BLaER1 (cell line): ENCODE data around the gene HPS6.

Source experiments
- H3K27ac ChIP-seq: shearing (Covaris generic); formaldehyde crosslinking; 2 replicates; pipeline ENCODE4 v1.8.1; 2022
- H3K27me3 ChIP-seq: shearing (Covaris generic); formaldehyde crosslinking; 2 replicates; pipeline ENCODE4 v1.8.1; 2022
- H3K36me3 ChIP-seq: shearing (Covaris generic); formaldehyde crosslinking; 2 replicates; pipeline ENCODE4 v1.8.1; 2022
- H3K4me1 ChIP-seq: shearing (Covaris generic); formaldehyde crosslinking; 2 replicates; pipeline ENCODE4 v1.8.1; 2022
- H3K4me2 ChIP-seq: shearing (Covaris generic); formaldehyde crosslinking; 2 replicates; pipeline ENCODE4 v1.8.1; 2022
- H3K4me3 ChIP-seq: shearing (Covaris generic); formaldehyde crosslinking; 2 replicates; pipeline ENCODE4 v1.8.1; 2022
- H3K9ac ChIP-seq: shearing (Covaris generic); formaldehyde crosslinking; 2 replicates; pipeline ENCODE4 v1.8.1; 2022
- H3K9me3 ChIP-seq: shearing (Covaris generic); formaldehyde crosslinking; 2 replicates; pipeline ENCODE4 v1.8.1; 2022
- H4K20me1 ChIP-seq: shearing (Covaris generic); formaldehyde crosslinking; 2 replicates; pipeline ENCODE4 v1.8.1; 2022
- Cebpa-rat ChIP-seq: shearing (Covaris generic); IDR thresholded peaks from 2 replicates; pipeline ENCODE4 v1.8.1; 2022

The HPS6 gene

DNA sequence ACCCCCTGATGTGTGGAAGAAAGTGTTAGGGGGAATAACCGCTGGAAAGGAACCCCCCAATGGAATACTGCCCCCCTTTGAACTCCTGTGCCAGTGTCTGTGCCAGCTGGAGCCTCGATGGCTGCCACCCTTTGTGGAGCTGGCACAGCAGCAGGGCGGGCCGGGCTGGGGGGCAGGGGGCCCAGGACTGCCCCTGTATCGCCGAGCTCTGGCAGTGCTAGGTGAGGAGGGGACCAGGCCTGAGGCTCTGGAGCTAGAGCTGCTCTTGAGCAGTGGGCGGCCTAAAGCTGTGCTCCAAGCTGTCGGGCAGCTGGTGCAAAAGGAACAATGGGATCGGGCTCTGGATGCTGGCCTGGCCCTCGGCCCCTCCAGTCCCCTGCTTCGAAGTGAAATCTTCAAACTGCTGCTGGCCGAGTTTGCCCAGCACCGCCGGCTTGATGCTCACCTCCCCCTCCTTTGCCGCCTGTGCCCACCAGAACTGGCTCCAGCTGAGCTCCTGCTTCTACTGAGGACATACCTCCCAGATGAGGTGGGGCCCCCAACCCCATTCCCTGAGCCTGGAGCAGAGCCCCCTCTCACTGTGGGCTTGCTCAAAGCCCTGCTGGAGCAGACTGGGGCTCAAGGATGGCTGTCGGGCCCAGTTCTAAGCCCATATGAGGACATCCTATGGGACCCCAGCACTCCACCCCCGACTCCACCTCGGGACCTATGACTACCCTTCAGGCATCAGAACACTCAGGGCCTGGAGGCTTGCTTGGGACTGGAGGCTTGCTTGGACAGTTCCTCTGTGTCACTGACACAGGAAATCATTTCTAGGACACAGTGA is 2.2 kb downstream of the HPS6 start:
- H3K9me3 ChIP-seq, result no peaks in the 10 kb centered on the region
- TF ChIP-seq Cebpa-rat, result no peak
- H3K9ac ChIP-seq, result peak overlapping the region; percentile 89
- no peaks in the 10 kb centered on the region for H3K27me3 ChIP-seq
- H3K4me2 ChIP-seq, result peak overlapping the region; percentile 99
- peaks cover 30% of the 10 kb centered on the region for H3K4me1 ChIP-seq
- peak overlapping the region; percentile 90; the same call in 1 of the 2 replicates for H3K4me3 ChIP-seq
- H4K20me1 ChIP-seq, result peaks cover 50% of the 10 kb centered on the region
- H3K27ac ChIP-seq, result peak overlapping the region; percentile 30; the same call in 1 of the 2 replicates
- H3K36me3 ChIP-seq, result peaks cover 39% of the 10 kb centered on the region

- TF ChIP-seq Cebpa-rat, result no peak
- Histone ChIP-seq H3K4me2 (no peak overlapping the region), H4K20me1 (peaks cover 50% of the 10 kb centered on the region)
Observed at GRCh38 chr10:102068216-102068615, 3.1 kb downstream of the HPS6 start.

DNA sequence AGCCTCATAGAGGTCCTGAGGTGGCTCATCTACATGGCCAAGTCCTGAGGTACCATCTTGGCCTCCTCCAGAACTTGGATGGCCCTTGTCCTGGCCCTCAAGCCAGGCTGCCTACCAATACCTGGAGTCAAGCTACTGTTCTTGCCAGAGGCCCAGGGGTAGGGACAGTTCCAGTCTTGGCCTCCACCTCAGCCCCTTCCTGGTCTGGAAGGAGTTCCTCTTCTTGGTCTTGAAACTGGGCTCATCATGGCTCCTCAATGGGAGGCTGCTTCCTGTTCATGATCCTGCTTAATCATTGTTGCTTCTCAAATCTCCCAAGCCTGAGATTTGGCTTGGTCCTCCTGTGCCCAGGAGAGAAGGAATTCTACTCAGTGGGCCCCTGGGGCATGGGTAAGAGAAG is 3.9 kb downstream of the HPS6 start:
- H3K9ac ChIP-seq, result no peak overlapping the region
- no peak overlapping the region for H3K27ac ChIP-seq
- no peak overlapping the region for H3K4me2 ChIP-seq
- H3K36me3 ChIP-seq, result peaks cover 39% of the 10 kb centered on the region
- H3K9me3 ChIP-seq, result no peaks in the 10 kb centered on the region
- no peak for TF ChIP-seq Cebpa-rat
- H4K20me1 ChIP-seq, result peaks cover 50% of the 10 kb centered on the region
- peaks cover 30% of the 10 kb centered on the region for H3K4me1 ChIP-seq
- H3K4me3 ChIP-seq, result no peak overlapping the region
- H3K27me3 ChIP-seq, result no peaks in the 10 kb centered on the region

More at GRCh38 chr10:102068216-102068615, 3.1 kb downstream of the HPS6 start:
- Histone ChIP-seq H3K36me3 (peaks cover 39% of the 10 kb centered on the region), H3K27me3 (no peaks in the 10 kb centered on the region), H3K4me1 (peaks cover 30% of the 10 kb centered on the region), H3K27ac (no peak overlapping the region), H3K9me3 (no peaks in the 10 kb centered on the region), H3K4me3 (no peak overlapping the region), H3K9ac (no peak overlapping the region)

DNA sequence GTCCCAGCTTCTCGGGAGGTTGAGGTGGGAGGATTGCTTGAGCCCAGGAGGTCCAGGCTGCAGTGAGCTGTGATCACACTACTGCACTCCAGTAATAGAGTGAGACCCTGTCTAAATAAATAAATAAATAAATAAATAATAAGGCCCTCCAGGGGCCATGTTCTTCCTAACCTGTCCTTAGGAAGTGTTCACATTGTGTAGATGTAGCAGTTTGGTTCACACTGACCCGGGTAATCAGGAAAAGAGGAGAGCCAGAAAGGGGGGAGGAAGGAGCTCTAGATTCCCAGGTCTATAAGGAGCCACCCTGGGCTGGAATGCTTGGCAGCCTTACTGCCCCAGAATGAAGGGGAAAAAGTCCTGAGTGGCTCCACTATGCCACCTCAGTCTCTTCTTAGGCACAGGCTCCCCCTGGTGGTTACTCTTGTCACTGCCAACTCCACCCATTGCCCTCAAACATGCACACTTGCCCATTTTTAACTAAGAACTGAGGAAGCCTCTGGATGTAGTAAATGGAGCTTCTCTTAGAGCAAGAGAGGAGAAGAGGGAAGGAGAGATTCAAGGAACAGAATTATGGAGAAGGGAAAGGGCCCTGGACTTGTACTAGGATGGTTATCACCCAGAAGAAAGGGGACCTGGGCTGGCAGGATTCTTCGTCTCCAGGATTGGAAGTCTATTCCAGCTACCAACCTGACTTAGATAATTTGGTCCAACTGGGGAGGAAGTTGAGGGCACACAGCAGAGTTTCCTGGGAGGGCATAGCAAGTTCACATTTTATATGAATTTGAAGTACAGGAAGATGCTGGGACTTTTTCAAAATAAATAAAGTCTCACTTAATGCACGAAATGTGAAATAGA is 7.8 kb downstream of the HPS6 start:
- Histone ChIP-seq H4K20me1 (peaks cover 26% of the 10 kb centered on the region), H3K9me3 (no peaks in the 10 kb centered on the region), H3K4me3 (no peak overlapping the region), H3K4me1 (peaks cover 2% of the 10 kb centered on the region; the same call in 1 of the 2 replicates), H3K4me2 (no peak overlapping the region), H3K9ac (no peak overlapping the region), H3K27me3 (no peaks in the 10 kb centered on the region), H3K27ac (no peak overlapping the region), H3K36me3 (peaks cover 24% of the 10 kb centered on the region)
- no peak for TF ChIP-seq Cebpa-rat

GRCh38 chr10:102083541-102083940 is 18.4 kb downstream of the HPS6 start:
- no peaks in the 10 kb centered on the region for H3K9me3 ChIP-seq

GRCh38 chr10:102085336-102085735 is 20.2 kb downstream of the HPS6 start:
- H3K27me3 ChIP-seq, result no peaks in the 10 kb centered on the region
- no peaks in the 10 kb centered on the region for H4K20me1 ChIP-seq
- H3K9ac ChIP-seq, result no peak overlapping the region
- no peaks in the 10 kb centered on the region for H3K9me3 ChIP-seq
- TF ChIP-seq Cebpa-rat, result no peak
- H3K27ac ChIP-seq, result no peak overlapping the region
- no peaks in the 10 kb centered on the region for H3K36me3 ChIP-seq
- H3K4me3 ChIP-seq, result no peak overlapping the region
- H3K4me2 ChIP-seq, result no peak overlapping the region
- no peaks in the 10 kb centered on the region for H3K4me1 ChIP-seq

More at GRCh38 chr10:102083541-102083940, 18.4 kb downstream of the HPS6 start:
- no peaks in the 10 kb centered on the region for H3K36me3 ChIP-seq
- H3K27ac ChIP-seq, result no peak overlapping the region
- no peak overlapping the region for H3K4me2 ChIP-seq
- no peak for TF ChIP-seq Cebpa-rat
- no peaks in the 10 kb centered on the region for H3K4me1 ChIP-seq
- no peak overlapping the region for H3K9ac ChIP-seq
- no peak overlapping the region for H3K4me3 ChIP-seq
- H4K20me1 ChIP-seq, result no peaks in the 10 kb centered on the region
- no peaks in the 10 kb centered on the region for H3K27me3 ChIP-seq

DNA sequence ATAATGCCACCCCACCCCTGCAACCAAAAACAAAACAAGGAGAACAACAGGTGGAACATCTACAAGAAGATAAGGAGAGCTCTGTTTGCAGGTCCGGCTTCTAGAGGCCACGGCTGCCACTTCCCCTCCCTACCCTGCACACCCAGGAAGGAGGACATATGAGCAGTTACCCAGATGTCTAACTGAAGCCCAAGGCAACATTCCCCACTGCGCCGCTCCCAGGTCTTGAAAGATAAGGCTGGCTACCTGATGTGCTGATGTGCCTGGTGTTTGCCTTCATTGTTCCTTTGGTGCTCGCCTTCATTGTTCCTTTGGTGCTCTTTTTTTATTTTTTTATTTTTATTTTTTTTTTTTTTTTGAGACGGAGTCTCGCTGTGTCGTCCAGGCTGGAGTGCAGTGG is 21.0 kb downstream of the HPS6 start:
- no peaks in the 10 kb centered on the region for H3K27me3 ChIP-seq
- no peak overlapping the region for H3K9ac ChIP-seq
- no peak overlapping the region for H3K4me3 ChIP-seq
- no peaks in the 10 kb centered on the region for H3K36me3 ChIP-seq
- no peak overlapping the region for H3K4me2 ChIP-seq
- no peak overlapping the region for H3K27ac ChIP-seq
- no peaks in the 10 kb centered on the region for H4K20me1 ChIP-seq
- TF ChIP-seq Cebpa-rat, result no peak
- H3K9me3 ChIP-seq, result no peaks in the 10 kb centered on the region
- H3K4me1 ChIP-seq, result no peaks in the 10 kb centered on the region

GRCh38 chr10:102090772-102091171 is 25.6 kb downstream of the HPS6 start:
- H3K4me1 ChIP-seq, result no peaks in the 10 kb centered on the region
- TF ChIP-seq Cebpa-rat, result no peak
- H3K27me3 ChIP-seq, result no peaks in the 10 kb centered on the region
- no peaks in the 10 kb centered on the region for H3K36me3 ChIP-seq
- no peaks in the 10 kb centered on the region for H4K20me1 ChIP-seq
- H3K4me2 ChIP-seq, result no peak overlapping the region
- no peak overlapping the region for H3K4me3 ChIP-seq
- H3K9ac ChIP-seq, result no peak overlapping the region
- H3K27ac ChIP-seq, result no peak overlapping the region
- H3K9me3 ChIP-seq, result no peaks in the 10 kb centered on the region

- no peak overlapping the region for H3K9ac ChIP-seq
- H3K27ac ChIP-seq, result no peak overlapping the region
- H3K4me2 ChIP-seq, result no peak overlapping the region
- no peaks in the 10 kb centered on the region for H4K20me1 ChIP-seq
- H3K27me3 ChIP-seq, result no peaks in the 10 kb centered on the region
- H3K4me1 ChIP-seq, result no peaks in the 10 kb centered on the region
- peaks cover 15% of the 10 kb centered on the region for H3K36me3 ChIP-seq
- H3K9me3 ChIP-seq, result no peaks in the 10 kb centered on the region
- TF ChIP-seq Cebpa-rat, result no peak
- no peak overlapping the region for H3K4me3 ChIP-seq
Observed at GRCh38 chr10:102096449-102096848, 31.3 kb downstream of the HPS6 start.

DNA sequence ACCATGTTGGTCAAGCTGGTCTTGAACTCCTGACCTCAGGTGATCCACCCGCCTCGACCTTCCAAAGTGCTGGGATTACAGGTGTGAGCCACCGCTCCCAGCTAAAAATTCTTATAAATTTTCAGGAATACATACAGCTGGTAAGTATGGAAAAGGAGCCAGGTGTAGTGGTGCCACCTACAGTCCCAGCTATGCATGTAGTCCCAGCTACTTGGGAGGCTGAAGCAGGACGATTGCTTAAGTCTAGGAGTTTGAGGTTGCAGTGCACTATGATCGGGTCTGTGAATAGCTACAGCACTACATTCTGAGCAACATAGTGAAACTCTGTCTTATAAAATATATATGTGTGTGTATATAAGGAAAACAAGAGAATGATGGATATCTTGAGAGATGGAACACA is 36.0 kb downstream of the HPS6 start:
- no peak overlapping the region for H3K4me2 ChIP-seq
- H3K9me3 ChIP-seq, result no peaks in the 10 kb centered on the region
- no peak overlapping the region for H3K27ac ChIP-seq
- H3K4me3 ChIP-seq, result no peak overlapping the region
- H3K27me3 ChIP-seq, result no peaks in the 10 kb centered on the region
- H3K36me3 ChIP-seq, result peaks cover 54% of the 10 kb centered on the region
- no peak overlapping the region for H3K9ac ChIP-seq
- no peak for TF ChIP-seq Cebpa-rat
- H3K4me1 ChIP-seq, result peaks cover 20% of the 10 kb centered on the region
- H4K20me1 ChIP-seq, result peaks cover 19% of the 10 kb centered on the region; the same call in 1 of the 2 replicates
